HG03521 (cell line): ENCODE measurements around the gene TAT.
A peak's percentile ranks its signal among the peaks of the same experiment; 100 is the strongest.
"Not testable (repeated sequence)": the region's sequence is repeated elsewhere in the genome, so short reads cannot be mapped to it uniquely, and the experiment has no call there.

Source experiments
- ATAC-seq: cut with Tn5 transposase; IDR thresholded peaks from one replicate; pipeline ENCODE4 v1.9.1; 2021; ENCODE audit warnings: mild to moderate bottlenecking, moderate library complexity; ENCODE audit not compliant: unreplicated experiment

TAT gene

DNA sequence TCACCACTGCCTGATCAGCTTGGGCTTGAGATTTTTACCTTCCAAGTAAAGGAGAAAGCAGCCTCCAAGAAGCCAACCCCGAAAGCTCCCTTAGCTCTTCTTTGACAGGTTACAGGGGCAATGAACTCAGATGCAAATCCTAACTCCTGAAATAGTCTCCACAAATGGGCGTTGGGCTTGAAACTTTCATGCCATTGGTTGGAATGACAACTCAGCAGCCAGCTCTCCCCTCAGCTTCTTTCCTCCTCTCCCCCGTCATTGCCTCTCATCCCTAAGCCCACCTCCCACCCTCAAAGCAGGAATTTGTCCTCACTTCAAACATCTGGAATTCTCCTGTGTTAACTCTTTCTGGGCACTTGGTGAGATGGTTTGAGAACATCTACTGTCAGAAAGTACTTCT lies at the start of gene TAT:
TAT (minus strand) TSS at position 122 of the 400 bp plus-strand sequence. CDS start 677 bp downstream, outside the sequence.
- no peak for ATAC-seq

DNA sequence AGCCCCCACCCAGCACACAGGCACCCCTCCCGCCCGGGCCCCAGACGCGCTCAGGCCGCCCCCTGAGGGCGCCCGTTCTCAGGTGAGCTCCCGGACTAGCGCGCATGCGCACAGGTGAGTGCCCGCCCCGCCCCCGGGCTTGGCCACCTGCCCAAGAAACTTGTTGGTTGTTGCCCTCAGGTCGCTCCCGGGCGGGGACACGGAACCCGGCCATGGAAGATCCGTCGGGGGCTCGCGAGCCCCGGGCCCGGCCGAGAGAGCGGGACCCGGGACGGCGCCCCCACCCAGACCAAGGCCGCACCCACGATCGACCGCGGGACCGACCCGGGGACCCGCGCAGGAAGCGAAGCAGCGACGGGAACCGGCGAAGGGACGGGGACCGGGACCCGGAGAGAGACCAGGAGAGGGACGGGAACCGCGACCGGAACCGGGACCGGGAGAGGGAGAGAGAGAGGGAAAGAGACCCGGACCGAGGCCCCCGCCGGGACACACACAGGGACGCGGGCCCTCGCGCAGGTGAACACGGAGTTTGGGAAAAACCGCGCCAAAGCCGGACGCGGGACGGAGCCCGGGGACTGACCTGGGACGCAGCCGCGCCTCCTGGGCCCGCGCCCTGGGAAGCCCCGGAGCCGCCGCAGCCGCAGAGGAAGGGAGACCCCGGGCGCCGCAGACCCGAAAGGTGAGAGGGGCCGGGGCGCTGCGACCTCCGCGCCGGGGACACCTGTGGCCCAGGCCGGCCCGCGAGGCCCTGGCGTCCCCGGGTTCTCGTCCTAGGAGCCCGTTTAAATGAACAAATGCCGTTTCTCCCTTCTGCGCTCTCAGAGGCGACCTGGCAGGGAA lies 49.3 kb upstream of the TAT start, which contains the start of gene MARVELD3:
MARVELD3 (plus strand) TSS at position 167 of the 840 bp plus-strand sequence; CDS start at position 213, 46 bp downstream.
- no peak for ATAC-seq

DNA sequence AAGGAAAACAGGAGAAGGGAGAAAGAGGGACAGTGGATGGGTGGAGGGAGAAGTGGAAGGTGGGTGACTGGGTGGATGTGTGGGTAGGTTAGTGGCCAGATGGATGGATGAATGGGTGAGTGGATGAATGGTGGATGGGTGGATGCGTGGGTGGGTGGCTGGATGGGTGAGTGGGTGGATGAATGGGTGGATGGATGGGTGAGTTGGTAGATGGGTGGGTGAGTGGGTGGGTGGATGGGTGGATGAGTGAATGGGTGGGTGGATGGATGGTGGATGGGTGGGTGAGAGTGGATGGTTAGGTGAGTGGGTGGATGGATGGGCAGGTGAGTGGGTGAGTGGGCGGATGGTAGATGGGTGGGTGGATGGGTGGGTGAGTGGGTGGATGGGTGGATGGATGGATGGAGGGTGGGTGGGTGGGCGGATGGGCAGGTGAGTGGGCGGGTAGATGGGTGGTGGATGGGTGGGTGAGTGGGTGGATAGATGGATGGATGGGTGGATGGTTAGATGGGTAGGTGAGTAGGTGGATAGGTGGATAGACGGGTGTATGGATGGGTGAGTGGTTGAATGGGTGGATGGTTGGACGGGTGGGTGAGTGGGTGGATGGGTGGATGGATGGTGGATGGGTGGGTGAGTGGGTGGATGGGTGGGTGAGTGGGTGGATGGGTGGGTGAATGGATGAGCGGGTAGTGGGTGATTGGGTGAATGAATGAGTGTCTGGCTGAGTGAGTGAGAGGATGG lies 48.4 kb upstream of the TAT start:
- no peak for ATAC-seq

DNA sequence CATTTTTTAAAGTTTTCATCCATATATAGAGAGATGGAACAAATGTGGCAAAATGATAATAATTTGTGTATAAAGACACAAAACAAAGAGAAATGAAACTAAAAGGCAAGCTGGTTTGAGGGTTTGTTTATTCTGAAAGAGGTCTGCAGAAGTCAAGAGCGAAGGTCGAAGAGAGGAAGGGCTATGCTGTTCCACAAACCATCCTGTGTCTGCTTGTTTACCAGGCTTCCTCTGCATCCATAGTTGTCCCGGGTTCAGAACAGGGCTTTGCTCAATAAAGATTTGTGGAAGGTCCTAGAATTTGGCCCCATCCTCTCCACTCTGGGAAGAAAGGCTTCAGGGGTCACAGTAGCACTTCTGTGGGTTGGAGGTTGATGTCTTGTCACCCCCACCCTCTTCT lies 46.7 kb upstream of the TAT start:
- no peak for ATAC-seq

DNA sequence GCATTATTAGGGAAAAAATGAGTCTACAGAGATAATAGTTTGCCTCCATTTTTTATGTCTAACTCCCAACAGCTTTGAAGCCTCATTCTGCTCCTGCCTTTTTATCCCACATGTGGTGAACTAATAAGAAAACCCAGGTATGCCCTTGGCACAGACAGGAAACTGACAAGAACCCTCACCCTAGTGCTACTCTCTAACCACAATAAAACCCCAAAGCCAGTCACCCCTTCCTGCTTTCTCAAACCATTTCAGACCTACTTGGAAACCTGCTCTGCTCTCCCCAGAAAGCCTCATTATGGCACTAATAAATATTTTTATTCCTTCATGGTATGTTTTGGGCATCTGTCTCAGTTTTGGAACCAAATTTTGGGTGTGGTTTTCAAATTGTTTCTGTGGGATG lies 45.2 kb upstream of the TAT start:
- ATAC-seq = no peak

DNA sequence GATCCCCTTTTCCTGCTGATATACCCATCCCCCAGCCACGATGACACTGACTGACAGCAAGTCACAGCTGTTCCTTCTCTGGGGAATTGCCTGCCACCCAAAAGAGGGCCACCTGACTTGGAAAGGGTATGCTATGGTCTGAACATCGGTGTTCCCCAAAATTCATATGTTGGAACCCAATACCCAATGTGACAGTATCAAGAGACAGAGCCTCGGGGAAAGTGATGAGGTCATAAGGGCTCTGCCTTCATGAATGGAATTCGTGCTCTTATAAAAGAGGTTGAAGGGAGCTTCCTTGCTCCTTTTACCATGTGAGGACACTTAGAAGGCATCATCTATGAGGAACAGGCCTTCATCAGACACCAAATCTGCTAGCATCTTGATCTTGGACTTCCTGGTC lies 41.5 kb upstream of the TAT start:
- ATAC-seq = no peak

DNA sequence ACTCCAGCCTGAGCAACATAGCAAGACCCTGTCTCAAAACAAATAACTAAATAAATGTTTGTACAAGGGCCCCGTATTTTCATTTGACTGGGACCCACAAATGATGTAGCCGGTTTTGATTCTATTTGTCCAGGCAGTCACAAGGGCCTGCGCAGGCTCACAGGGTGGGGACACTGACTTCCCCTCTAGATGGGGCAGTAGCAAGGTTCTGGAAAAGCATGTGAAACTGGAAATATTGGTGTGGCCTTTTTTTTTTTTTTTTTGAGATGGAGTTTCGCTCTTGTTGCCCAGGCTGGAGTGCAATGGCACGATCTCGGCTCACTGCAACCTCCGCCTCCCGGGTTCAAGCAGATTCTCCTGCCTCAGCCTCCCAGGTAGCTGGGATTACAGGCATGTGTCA lies 38.1 kb upstream of the TAT start:
- ATAC-seq = not testable (repeated sequence)

DNA sequence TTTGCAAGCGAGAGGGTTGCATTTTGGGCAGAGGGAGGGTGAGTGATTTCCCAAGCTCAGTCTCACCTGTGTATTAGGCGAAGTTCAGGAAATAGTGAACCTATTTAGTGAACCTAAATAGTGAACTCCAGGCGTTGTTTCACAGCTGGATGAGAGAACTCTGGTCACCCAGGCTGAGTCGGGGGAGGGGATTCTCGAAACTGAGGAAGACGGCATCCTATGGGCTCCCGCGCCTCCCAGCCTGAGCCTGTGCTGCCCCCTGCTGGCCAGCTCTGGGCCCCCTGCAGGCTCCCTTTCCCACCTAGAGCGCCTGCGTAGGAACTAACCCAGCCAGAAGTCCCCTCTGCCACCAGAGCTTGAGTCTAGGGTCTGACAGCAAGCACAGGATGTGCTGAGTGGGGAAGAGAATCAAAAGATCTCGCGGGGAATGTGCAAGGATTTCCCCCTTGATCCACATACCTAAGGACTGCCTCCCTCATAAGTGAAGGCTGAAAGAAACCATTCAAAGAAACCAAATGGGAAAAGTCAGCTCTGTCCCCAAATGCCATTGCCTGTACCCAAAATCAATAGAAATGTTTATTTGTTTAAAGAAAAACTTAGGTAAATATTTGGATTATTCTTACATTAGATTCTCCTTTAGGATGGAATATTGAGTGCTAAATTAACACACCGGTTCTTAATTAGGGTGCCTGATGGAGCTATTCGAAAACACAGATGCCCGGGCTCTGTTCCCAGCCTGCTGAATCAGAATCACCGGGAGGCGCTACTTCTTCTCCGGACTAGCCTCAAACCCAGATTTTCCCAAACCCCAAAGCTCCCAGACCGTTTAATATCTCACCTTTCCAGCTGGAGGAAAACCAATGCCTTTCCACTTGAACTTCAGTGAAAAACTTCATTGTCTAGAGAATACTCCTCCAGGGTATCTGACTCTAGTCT lies 34.3 kb upstream of the TAT start:
- ATAC-seq = peak; percentile 64

DNA sequence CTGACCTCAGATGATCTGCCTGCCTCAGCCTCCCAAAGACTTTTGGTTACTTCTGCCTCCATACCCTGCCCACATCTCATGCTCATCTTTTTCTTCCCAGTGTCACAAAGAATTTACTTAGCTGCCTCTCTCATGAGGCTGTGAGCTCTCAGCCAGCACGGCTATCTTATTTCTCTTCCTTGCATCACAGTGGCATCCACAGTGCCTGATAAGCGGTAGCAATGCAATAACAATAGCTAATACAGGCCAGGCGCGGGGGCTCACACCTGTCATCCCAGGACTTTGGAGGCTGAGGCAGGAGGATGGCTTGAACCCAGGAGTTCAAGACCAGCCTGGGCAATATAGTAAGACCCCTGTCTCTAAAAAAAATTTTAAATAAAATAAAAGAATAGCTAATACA lies 33.6 kb upstream of the TAT start:
- no peak for ATAC-seq

DNA sequence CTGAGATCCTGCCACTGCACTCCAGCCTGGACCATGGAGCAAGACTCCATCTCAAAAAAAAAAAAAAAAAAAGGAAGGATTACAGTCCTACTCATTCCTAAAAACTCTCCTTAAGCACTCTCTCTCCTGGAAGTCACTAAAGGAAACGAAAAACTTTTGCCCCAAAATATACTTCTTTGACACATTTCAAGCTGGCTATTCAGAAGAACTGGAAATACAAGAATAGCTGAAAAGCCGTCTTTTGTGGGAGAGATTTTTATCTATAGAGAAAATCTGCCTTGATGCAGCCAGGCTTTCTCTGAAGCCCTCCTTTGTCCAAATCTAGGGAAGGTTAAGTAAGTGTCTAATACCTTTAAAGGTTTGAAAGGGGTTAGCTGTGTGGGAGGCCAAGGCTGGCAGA lies 32.2 kb upstream of the TAT start:
- no peak for ATAC-seq

DNA sequence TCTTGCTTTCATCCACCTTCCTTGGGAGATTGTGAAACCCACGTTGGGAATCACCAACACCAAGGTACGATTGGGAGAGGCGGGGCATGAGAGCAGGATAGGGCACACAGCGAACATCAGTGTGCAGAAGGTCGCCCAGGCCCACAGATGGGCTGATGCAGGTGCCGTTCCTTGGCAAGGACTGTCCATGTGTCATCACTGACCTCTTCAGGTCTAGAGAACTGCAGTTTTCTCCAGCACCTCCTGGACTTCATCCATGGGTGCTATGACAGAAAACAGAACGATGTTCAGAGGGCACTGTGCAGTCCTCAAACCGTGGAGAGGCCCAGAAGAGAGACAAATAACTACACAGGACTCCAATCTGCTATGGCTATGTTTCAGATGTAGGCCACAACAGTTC lies 23.9 kb upstream of the TAT start:
- ATAC-seq = no peak

DNA sequence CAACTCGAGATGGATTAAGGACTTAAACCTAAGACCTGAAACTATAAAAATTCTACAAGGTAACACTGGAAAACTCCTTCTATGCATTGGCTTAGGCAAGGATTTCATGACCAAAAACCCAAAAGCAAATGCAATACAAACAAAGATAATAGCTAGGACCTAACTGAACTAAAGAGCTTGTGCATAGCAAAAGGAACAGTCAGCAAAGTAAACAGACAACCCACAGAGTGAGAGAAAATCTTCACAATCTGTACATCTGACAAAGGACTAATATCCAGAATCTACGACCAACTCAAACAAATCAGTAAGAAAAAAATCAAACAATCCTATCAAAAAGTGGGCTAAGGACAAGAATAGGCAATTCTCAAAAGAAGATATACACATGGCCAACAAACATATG lies 21.5 kb upstream of the TAT start:
- not testable (repeated sequence) for ATAC-seq

DNA sequence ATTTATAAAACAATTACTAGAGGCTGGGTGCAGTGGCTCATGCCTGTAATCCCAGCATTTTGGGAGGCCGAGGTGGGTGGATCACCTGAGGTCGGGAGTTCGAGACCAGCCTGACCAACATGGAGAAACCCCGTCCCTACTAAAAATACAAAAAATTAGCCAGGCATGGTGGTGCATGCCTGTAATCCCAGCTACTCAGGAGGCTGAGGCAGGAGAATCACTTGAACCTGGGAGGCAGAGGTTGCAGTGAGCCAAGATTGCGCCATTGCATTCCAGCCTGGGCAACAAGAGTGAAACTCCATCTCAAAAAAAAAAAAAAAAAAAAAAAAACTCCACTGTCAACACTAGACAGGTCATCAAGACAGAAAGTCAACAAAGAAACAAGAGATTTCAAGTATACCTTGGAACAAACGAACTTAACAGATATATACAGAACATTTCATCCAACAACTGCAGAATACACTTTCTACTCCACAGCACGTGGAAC lies 18.5 kb upstream of the TAT start:
- ATAC-seq = not testable (repeated sequence)

DNA sequence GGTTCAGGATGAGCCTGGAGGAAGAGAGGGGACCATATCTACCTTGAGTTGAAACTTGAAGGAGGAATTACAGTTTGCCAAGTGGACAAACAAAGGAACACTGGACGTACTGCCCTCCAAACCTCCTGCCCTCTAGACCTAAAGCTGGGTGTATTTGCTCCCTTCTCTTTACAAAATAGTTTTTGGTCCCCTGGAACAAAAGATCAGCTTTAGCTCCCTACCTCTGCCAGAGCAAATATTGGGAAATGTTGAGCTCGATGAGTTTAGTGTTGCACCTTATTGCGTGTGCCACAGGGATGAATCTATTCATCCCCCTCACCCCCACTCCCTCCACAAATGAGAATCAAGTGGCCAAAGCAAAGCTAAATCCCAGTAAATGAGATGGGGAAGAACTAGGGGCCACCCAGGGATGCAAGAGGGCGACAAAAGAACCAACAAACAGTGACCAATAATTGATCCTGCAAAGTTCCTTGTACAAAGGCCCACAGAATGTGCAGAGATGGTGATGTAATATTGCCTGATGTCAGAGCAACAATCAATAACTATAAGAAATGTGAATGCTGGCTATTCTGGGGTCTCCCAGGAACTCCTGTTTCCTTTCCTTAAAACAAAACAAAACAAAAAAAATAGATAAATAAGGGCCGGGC lies 17.2 kb upstream of the TAT start:
- no peak for ATAC-seq

DNA sequence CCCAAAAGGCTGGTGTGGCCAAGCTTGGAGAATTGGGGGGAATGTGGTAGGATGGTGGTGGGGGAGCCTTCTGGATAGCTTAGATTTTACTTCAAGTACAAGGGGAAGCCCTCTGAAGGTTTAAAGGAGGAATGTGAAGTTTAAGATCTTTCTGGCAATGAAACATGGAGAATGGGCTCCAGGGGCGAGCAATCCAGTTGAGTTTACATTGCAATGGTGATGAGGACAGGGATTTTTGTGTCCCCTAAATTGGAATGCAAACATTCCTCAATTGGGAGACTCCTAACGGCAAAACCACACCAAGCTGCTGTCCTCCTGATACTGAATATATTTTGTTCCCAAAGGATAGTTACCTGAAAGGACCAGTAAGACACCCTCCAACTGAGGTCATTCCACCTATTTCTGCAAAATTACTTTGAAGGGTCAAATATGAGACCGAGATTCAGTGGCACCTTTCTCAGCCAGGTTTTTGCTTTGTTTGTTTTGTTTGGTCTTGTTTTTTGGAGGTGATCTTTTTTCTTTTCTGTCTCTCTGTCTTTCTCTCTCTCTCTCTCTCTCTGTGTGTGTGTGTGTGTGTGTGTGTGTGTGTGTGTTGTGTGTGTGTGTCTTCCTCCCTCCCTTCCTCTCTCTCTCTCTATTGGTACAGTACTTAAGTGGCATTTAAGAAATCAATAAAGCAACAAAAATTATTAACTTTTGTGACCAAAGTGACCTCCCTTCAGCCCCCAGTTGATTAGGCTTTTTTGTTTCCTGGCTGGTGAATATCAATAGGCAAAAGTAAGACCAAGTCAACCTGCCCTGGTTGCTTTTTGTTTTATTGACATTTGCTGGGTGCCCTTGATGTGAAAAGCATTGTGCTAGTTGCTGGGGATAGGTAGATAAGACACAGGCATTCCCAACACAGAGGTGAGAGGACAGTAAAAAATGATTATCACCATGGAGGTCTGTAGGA lies 16.4 kb upstream of the TAT start:
- no peak for ATAC-seq

DNA sequence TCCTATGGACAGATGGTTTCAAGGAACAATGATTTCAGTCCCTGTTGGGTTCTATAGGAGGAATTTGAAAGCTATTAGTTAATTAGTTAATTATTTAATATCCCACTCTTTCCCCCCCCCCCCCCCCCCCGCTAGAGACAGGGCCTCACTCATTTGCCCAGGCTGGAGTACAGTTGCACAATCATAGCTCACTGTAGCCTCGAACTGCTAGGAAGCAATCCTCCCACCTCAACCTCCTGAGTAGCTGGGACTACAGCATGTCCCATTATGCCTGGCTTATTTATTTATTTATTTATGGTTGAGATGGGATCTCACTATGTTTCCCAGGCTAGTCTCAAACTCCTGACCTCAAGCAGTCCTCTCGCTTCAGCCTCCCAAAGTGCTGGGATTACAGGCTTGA lies 15.0 kb upstream of the TAT start:
- ATAC-seq = no peak

DNA sequence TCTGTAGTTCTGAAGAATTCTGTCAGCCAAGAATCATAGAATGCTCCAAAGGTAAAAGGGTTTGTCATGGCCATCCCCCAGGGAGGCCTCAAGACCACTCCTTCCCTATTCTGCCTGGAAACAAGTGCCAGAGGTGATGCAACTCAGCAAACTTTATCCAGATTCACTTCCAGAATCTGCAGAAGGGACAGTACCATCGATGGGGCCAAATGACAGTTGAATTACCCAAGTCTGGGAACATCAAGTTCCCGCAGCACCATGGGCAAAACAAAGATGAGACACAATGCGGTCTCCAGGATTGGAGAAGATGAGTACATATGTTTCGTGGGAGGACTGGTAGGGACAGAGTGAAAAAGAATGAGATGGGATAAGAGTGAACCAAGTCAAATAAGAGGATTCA lies 13.7 kb upstream of the TAT start:
- no peak for ATAC-seq

DNA sequence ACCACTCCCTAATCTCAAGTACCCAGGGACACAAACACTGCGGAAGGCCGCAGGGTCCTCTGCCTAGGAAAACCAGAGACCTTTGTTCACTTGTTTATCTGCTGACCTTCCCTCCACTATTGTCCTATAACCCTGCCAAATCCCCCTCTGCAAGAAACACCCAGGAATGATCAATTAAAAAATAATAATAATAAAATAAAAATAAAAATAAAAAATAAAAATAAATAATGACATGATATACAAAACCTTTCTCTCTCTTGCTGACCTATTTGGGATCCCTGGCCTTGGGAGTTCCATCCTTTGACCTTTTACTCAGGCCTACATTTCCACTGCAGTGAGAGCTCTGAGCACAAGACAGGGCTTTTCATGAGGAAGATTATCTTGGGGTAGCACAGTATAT lies 13.2 kb upstream of the TAT start:
- ATAC-seq = not testable (repeated sequence)

DNA sequence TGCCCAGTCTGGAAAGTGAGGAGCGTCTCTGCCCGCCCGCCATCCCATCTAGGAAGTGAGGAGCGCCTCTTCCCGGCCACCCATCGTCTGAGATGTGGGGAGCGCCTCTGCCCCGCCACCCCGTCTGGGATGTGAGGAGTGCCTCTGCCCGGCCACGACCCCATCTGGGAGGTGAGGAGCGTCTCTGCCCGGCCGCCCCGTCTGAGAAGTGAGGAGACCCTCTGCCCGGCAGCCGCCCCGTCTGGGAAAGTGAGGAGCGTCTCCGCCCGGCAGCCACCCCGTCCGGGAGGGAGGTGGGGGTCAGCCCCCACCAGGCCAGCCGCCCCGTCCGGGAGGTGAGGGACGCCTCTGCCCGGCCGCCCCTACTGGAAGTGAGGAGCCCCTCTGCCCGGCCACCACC lies 12.4 kb upstream of the TAT start:
- not testable (repeated sequence) for ATAC-seq
